Left lung (tissue), 10 donors: ENCODE data around the gene ELANE. TPM values are rescaled to one million over a fixed set of nuclear protein-coding genes. Genes with fewer than 3 reads are reported as not detected.
"Not testable (repeated sequence)": the region's sequence is repeated elsewhere in the genome, so short reads cannot be mapped to it uniquely, and the experiment has no call there.

Experiments used
- ATAC-seq: fragments of 200-7000 bp; cut with Tn5 transposase; one replicate; pipeline ENCODE4 v1.9.1; 2020; ENCODE audit warnings: moderate library complexity
- DNase-seq, 4 donors: peaks; one replicate each; pipeline ENCODE4 v3.0.0-alpha.2; 2013 to 2020
- H3K27ac ChIP-seq, 2 donors: fragments of 200-600 bp; sonication (generic) in 1 of 2; one replicate each; pipeline versions ENCODE4 v1.5.0 to v1.8.0; 2020 to 2021
- H3K27me3 ChIP-seq, 2 donors: fragments of 200-600 bp; sonication (generic) in 1 of 2; one replicate each; pipeline versions ENCODE4 v1.5.0 to v1.8.0; 2020 to 2021
- H3K36me3 ChIP-seq, 2 donors: fragments of 200-600 bp; sonication (generic) in 1 of 2; one replicate each; pipeline versions ENCODE4 v1.5.0 to v1.8.0; 2020 to 2021
- H3K4me1 ChIP-seq, 2 donors: fragments of 200-600 bp; one replicate each; pipeline ENCODE4 v1.8.0; 2021
- H3K4me3 ChIP-seq, 2 donors: fragments of 200-600 bp; sonication (generic) in 1 of 2; one replicate each; pipeline versions ENCODE4 v1.5.0 to v1.8.0; 2020 to 2021; ENCODE audit warnings: mild to moderate bottlenecking in 1 of 2
- H3K9me3 ChIP-seq, 2 donors: fragments of 200-600 bp; sonication (generic) in 1 of 2; one replicate each; pipeline versions ENCODE4 v1.5.0 to v1.8.0; 2020 to 2021
- CTCF ChIP-seq, 2 donors: fragments of 200-600 bp; sonication (generic) in 1 of 2; IDR thresholded peaks; one replicate each; pipeline versions ENCODE4 v1.5.0 to v1.8.0; 2021; ENCODE audit warnings: antibody characterized with exemption in 2 of 2
- intact Hi-C, 2 donors: fragments of 100-400 bp; cut with DNase I; formaldehyde crosslinking; loops; one replicate each; pipeline versions ENCODE4 v1.11.2 to v1.14.2; 2022
- polyA plus RNA-seq, 6 donors: library from polyadenylated mRNA; unstranded; fragments of 120-200 nt; gene quantifications; one replicate each; pipeline ENCODE4 v1.2.1, GENCODE V29; 2013; ENCODE audit not compliant: insufficient read length in 6 of 6
- total RNA-seq, 2 donors: library from RNA; stranded (reverse); fragmentation: NEBNext Ultra II Directional; extraction: Animal tissue kit (Norgen Biotek cat#: 25700); gene quantifications; one replicate each; pipeline ENCODE4 v1.2.1, GENCODE V29; 2021
- donor health status: DM: no; HTN: yes; CAD: no.
- donor health status: DM: no; HTN: no; CAD: no.

Gene ELANE
- total and polyA plus RNA-seq, 8 donors, result 0.70 to 2.2 (median 1.2) TPM

- no peaks in the 10 kb centered on the region for H3K9me3 ChIP-seq
- ATAC-seq, result no peak
- intact Hi-C loops, result no loop called here
- H3K4me3 ChIP-seq, result no peak overlapping the region
- no peaks in the 10 kb centered on the region for H3K4me1 ChIP-seq
- TF ChIP-seq CTCF (IDR thresholded peaks at IDR 0.05), result no peak
- no peak for DNase-seq
- no peaks in the 10 kb centered on the region for H3K27me3 ChIP-seq
- H3K27ac ChIP-seq, result no peak overlapping the region
- peaks cover 0 to 54% of the 10 kb centered on the region in 2 donors for H3K36me3 ChIP-seq
Measured at GRCh38 chr19:814152-815078, 37.7 kb upstream of the ELANE start.

GRCh38 chr19:815079-815774, 36.9 kb upstream of the ELANE start:
- H3K4me3 ChIP-seq, result no peak overlapping the region
- H3K9me3 ChIP-seq, result no peaks in the 10 kb centered on the region
- peaks cover 0 to 46% of the 10 kb centered on the region in 2 donors for H3K36me3 ChIP-seq
- no peak overlapping the region for H3K27ac ChIP-seq
- intact Hi-C loops, result no loop called here
- no peak for TF ChIP-seq CTCF (IDR thresholded peaks at IDR 0.05)
- DNase-seq (no peak), ATAC-seq (no peak)
- no peaks in the 10 kb centered on the region for H3K4me1 ChIP-seq
- no peaks in the 10 kb centered on the region for H3K27me3 ChIP-seq

GRCh38 chr19:815775-816499, 36.2 kb upstream of the ELANE start:
- ATAC-seq (no peak), DNase-seq (no peak)
- Histone ChIP-seq H3K36me3 (peaks cover 0 to 39% of the 10 kb centered on the region in 2 donors), H3K9me3 (no peaks in the 10 kb centered on the region), H3K27me3 (peaks cover 0 to 3% of the 10 kb centered on the region in 2 donors), H3K27ac (no peak overlapping the region), H3K4me3 (no peak overlapping the region), H3K4me1 (no peaks in the 10 kb centered on the region)
- intact Hi-C loops, result no loop called here
- no peak for TF ChIP-seq CTCF (IDR thresholded peaks at IDR 0.05)

GRCh38 chr19:816500-816857, 35.6 kb upstream of the ELANE start:
- peaks cover 0 to 9% of the 10 kb centered on the region in 2 donors for H3K27me3 ChIP-seq
- DNase-seq (no peak), ATAC-seq (no peak)
- H3K4me1 ChIP-seq, result peaks cover under 1 to 4% of the 10 kb centered on the region in 2 donors
- H3K4me3 ChIP-seq, result no peak overlapping the region
- H3K36me3 ChIP-seq, result peaks cover 0 to 33% of the 10 kb centered on the region in 2 donors
- no peak for TF ChIP-seq CTCF (IDR thresholded peaks at IDR 0.05)
- no peak overlapping the region for H3K27ac ChIP-seq
- intact Hi-C loops, result no loop called here
- no peaks in the 10 kb centered on the region for H3K9me3 ChIP-seq

GRCh38 chr19:820212-820611, 31.9 kb upstream of the ELANE start:
- H3K4me3 ChIP-seq, ATAC-seq, DNase-seq, intact Hi-C loops, H3K9me3 ChIP-seq, H3K27ac ChIP-seq, H3K36me3 ChIP-seq: not testable (repeated sequence)
- peaks cover 3 to 41% of the 10 kb centered on the region in 2 donors for H3K4me1 ChIP-seq
- H3K27me3 ChIP-seq, result peaks cover 18 to 36% of the 10 kb centered on the region in 2 donors
